Activated CD8-positive, alpha-beta memory T cell treated with anti-CD3 and anti-CD28 coated beads for 4 hours (primary cell): Measurements from ENCODE around the gene MRPS7.
A peak's percentile ranks its signal among the peaks of the same experiment; 100 is the strongest.

Experiments used
- DNase-seq, 2 donors: peaks; one replicate each; pipeline ENCODE4 v3.0.0-alpha.2; 2020; ENCODE audit warnings: low read depth in 2 of 2

MRPS7 gene

DNA sequence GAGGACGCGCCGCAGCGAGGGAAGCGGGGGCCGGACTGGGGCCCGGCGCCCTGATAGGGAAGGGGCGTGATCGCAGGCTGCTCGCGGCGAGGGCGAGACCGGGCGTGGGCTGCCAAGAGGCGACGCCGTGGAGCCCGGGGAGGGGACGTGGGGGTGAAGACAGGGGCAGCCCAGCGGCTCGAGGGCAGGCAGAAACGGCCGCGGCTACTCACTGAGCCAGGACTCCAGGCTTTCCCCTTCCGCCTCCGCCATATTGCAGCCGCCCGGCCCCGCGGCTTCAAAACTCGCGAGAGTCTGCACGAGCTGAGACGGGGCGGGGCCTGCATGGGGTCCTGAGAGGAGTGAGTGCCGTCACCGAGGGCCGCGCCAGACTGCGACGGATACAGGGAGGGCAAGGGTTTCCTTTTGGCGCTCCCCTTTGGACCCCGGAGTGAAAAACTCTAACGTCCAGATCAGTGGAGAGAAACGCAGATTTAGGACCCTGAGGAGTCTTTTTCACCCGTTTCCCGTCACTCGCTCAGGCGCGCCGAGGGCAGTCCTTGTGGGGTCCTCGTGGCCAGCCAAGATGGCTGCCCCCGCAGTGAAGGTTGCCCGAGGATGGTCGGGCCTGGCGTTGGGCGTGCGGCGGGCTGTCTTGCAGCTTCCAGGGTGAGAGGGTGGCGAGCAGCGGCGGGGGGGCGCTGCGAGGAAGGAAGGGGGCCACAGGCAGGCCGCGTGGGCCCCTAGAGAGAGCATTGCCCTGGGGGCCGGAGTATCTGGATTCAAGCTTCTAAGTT, at the start of gene MRPS7, which contains the start of gene GGA3:
Gene MRPS7 (plus strand): TSS at position 544 of the 776 bp plus-strand sequence. CDS start 22 bp downstream, at position 566.
Gene GGA3 (minus strand): TSS at position 271 of the 776 bp plus-strand sequence. CDS start 19 bp downstream, at position 252.
- peak; percentile 85 to 90 for DNase-seq

DNA sequence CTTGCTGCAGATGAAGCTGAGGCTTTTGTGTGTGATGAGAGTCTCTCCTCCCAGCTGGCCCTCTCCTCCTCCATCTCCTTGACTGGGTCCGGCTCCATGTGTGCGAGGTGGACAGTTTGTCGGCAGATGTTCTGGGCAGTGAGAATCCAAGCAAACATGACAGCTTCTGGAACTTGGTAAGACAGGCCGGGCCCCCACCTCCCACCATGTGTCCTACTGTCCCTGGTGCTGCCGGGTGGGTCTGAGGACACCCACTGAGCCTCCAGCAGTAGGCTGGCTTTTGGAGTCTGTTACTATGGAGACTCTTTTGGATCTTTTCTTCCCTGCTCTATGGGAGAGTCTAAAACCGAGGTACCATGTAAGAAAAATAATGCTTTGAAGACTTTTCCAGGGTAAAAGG, 43.5 kb upstream of the MRPS7 start:
- no peak for DNase-seq

- no peak for DNase-seq
These were observed 41.9 kb upstream of the MRPS7 start for GRCh38 chr17:75219815-75220214.

- DNase-seq = no peak
These were observed 36.7 kb upstream of the MRPS7 start for GRCh38 chr17:75225016-75225415.

GRCh38 chr17:75227729-75228128, 34.0 kb upstream of the MRPS7 start:
- DNase-seq = no peak

DNA sequence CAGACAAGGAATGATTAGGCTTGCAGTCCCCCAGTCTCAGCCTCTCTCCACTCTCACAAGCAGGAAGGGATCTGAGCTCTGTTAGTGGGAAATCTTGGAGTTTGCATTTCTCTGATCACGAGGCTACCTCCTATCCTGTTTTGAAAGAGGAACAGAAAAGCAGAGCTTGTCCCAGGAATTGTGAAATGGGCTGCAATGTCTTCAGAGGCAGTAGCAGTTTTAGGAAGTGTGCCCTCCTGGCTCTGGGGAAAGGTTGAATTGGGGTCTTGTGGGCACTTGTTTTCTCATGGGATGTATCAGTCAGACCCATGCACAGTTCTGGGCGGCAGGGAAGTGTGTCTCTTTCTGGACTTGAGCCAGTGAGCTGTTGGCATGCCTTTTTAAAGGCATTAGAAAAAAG, 33.4 kb upstream of the MRPS7 start:
- no peak for DNase-seq

- no peak for DNase-seq
These were observed 32.8 kb upstream of the MRPS7 start for GRCh38 chr17:75228847-75229246.

DNA sequence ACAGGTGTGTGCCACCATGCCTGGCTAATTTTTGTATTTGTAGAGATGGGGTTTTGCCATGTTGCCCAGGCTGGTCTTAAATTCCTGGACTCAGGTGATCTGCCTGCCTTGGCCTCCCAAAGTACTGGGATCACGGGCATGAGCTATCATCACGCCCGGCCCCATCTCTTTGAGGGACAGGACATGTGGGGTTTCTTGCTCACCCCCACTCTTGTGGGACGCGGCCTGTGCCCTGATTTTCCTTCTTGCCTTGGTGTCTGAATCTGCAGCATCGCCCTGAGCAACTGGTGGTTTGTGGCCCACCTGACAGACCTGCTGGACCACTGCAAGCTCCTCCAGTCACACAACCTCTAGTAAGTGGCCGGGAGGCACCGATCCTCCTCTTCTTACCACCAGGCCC, 30.6 kb upstream of the MRPS7 start:
- DNase-seq = no peak

- DNase-seq = no peak
These were observed 29.8 kb upstream of the MRPS7 start for GRCh38 chr17:75231741-75232464.

DNA sequence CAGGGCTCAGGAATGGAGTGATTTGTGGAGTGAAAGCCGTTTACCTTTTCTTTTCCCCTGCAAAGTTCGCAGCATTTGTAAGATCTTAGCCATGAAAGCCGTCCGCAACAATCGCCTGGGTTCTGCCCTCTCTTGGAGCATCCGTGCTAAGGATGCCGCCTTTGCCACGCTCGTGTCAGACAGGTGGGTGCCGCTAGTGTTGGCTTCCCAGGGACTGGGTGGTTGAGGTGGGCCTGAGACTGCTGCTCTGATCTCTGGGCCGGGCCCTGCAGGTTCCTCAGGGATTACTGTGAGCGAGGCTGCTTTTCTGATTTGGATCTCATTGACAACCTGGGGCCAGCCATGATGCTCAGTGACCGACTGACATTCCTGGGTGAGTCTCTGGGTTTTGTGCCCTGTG, 28.9 kb upstream of the MRPS7 start:
- DNase-seq = no peak

DNA sequence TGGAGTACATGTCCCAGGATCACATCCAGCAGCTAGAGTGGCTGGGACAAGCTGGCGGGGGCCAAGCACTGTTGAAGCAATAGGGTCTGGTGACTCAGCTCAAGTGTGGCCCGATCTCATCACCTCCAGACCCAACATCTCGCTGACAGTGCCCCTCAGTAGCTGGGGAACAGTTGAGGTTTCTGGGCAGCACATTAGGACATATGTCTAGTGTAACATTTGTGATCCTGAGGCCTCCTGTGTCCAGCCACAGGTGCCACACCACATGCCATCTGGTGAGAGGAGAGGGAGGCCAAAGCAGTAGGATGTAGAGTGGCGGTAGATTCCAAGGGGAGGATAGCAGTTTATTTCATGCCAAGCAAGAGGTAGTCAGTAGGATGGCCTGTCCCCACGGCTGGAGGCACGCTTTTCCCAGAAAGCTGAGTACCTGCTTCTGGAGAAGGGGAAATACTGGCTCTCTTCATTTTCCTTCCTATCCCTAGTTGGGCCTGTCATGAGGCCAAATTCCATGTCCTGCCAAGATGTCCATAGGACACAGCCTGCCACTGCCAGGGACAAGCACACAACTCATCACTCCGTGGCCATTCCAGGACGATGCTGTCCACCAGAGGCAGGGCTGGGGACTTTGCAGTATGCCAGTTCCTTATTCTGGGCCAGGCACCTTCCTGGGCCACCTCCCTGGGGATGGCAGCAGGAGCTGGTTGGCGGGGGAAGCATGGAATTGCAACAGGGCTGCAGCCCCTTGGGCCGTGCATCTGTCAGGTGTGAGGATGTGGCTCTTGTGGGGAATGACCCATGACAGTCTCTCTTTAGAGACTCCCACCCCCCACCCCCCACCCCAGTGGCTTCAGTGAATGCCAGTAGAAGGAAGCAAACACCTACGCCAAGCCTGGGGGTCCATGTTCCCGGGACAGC, 24.3 kb upstream of the MRPS7 start:
- no peak for DNase-seq

DNA sequence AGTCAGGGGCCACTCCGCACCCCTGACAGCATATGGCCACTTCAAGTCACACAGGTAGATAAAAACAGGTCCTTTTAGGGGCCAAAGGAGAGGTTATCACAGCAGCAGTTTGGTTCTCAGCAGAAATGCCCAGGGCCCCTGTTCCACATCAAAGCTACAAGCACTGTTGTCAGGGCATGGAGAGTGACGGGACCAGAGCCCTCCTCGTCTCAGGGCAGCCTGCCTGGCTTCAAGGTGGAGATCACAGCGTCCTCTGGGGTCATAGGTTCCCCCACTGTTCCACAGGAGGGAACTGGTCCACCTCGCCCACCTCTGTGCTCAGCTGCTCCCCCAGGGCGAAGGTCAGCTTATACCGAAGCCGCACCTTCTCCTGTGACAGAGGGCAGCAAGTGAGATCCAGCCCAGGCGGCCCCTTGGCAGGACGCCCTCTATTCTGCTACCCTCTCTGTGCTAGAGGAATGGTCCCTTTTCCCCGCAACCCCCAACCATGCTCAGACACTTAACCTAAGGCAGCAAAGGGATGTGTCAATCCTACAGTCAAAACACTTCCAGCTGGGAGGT, 23.6 kb upstream of the MRPS7 start:
- no peak for DNase-seq

DNA sequence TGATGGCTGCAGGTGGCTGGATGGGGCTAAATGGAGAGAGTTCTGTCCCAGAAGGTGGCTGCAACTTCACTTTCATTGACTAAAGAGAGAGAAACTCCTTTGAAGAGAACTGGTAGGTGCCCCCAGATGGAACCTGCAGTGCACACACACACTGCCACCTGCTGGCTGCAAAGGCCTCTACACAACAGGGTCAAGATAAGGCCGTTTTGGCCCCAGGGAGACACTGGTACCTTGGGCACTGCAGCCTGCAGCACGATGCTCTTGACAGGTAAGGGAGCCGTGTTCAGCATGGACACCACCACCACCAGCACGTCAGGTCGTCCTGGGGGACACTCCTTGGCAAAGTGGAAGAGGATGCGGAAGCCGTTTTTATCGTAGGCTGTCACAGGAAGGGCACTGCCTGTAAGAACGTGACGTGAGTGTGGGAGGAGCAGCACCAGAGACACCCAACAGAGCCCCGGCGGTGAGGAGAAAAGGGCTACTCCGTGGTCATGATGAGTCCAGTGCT, 22.9 kb upstream of the MRPS7 start:
- DNase-seq = peak in 1 of 2 donors; percentile 46

DNA sequence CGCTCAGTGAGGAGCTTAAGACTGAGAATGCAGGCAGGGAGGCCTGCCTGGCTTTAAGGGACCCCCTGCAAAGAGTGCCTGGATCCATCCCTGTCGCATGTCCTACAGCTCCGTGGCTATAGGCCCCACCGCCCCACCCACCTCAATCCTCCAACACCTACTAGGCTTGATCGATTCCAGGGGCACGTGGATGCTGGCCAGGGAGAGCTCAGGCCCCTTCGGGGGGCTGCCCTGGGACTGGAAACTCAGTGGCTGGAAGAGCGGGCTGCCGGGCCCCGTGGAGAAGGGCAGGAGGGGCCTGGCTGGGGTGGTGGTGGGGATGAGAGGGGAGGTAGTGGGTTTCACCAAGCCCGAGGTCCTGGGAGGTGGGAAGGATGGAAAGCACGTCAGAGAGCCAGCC, 22.5 kb upstream of the MRPS7 start:
- no peak for DNase-seq

- no peak for DNase-seq
These were observed 21.8 kb upstream of the MRPS7 start for GRCh38 chr17:75239778-75240393.

DNA sequence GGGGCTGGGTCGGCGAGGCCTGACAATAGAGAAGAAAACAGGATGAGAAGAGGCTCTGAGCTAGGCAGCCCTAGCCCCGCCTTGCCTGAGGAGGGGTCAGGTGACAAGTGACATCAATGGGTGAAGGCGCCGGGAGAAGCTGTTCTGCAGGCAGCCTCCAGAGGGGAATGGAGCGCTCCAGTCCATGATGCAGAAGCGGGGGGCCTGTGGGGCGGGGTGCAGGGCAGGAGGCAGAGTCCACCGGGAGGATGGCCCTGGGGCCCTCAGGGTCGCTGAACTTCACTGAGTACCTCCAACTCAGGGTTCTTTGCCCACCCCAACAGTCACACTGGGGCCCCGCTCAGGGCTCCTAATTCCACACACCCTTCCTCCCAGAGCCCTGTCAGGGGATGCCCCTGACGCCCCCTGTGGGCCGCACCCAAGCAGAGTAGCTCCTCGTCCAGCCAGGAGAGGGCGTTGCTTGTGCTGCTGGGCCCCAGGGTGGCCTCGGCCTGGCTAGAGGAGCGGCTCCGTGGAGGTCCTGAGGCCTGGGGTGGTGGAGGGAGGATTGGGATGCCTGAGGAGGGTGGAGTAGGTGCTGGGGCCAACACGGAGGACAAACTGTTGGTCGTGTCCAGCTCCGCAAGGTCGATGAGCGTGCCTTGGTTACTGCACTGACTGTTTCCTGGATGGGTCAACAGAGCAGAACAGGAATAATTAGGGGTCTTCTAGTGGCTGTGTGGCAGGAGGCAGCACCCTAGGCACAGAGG, 21.1 kb upstream of the MRPS7 start:
- no peak for DNase-seq

DNA sequence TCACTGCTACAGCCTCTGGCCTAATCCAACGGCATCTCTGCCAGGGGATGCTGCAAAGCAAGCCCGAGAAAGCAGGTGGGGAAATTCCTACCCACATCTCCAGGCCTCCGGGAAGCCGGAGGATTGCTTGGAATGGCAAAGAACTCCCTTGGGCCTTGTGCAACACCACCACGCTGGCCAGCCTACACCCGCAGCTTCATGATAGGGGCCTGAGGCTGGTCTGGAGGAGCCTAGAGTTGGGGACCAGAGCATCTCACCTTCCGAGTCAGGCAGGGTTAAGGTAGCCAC, 20.6 kb upstream of the MRPS7 start:
- DNase-seq = no peak

DNA sequence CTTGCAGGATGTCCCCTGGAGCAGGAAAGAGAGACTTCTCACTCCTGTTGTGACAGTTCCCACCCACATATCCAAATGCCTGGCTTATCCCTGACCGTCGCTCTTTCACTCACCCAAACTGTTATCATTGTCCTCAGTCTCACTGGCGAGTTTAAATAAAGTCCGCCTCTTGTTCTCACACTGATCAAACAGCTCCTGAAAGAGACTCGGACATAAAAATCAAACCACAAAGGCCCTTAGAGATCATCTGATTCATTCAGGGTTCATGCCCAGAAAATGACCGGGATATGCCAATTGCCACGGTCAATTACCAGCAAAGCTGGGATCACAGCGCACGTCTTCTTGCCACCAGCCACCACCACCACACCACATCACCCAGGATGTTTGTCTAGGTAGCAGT, 20.2 kb upstream of the MRPS7 start:
- DNase-seq = no peak

DNA sequence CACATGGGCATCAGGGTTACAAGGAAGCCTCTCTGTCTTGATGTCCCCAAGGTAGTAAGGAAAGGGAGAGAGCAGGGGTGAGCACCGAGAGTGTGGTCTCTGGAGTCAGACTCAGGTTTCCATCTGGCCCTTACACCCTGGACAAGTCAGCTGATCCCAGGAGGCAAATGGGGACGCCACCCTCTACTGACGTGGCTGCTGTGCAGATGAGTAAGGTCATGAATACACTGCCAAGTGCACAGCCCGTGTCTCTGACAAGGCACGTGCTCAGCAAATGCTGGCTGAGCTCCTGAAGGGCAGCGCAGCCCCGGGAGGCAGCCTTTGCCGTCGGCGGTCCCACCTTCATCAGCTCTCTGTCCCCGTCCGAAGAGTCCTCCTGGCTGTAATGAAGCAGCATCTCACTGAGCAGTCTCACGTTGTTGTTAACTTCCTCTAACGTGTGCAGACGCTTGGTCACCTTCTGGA, 19.7 kb upstream of the MRPS7 start:
- DNase-seq = no peak

GRCh38 chr17:75242461-75243042, 19.1 kb upstream of the MRPS7 start:
- no peak for DNase-seq
